Colonic mucosa (tissue), 4 donors: ENCODE measurements around the gene STRN3. TPM values are rescaled to one million over a fixed set of nuclear protein-coding genes. Genes with fewer than 3 reads are reported as not detected.
"Not testable (repeated sequence)": the region's sequence is repeated elsewhere in the genome, so short reads cannot be mapped to it uniquely, and the experiment has no call there.

Experiments used
- DNase-seq: peaks from one replicate; pipeline ENCODE4 v3.0.0-alpha.2; 2020
- H3K27ac ChIP-seq: fragments of 200-600 bp; one replicate; pipeline ENCODE4 v1.8.0; 2021
- H3K27me3 ChIP-seq: fragments of 200-600 bp; one replicate; pipeline ENCODE4 v1.8.0; 2021
- H3K36me3 ChIP-seq: fragments of 200-600 bp; one replicate; pipeline ENCODE4 v1.8.0; 2021
- H3K4me1 ChIP-seq: fragments of 200-600 bp; one replicate; pipeline ENCODE4 v1.8.0; 2021; ENCODE audit warnings: mild to moderate bottlenecking
- H3K4me3 ChIP-seq: fragments of 200-600 bp; one replicate; pipeline ENCODE4 v1.8.0; 2021
- H3K9ac ChIP-seq, 2 donors: one replicate each; pipeline ENCODE4 v1.7.0; 2013; ENCODE audit warnings: control low read depth in 2 of 2, low read depth in 2 of 2, low read length in 2 of 2
- H3K9me3 ChIP-seq: fragments of 200-600 bp; one replicate; pipeline ENCODE4 v1.8.0; 2021
- CTCF ChIP-seq: fragments of 200-600 bp; IDR thresholded peaks from one replicate; pipeline ENCODE4 v1.8.0; 2022; ENCODE audit warnings: antibody characterized with exemption, mild to moderate bottlenecking
- intact Hi-C: fragments of 100-400 bp; cut with DNase I; formaldehyde crosslinking; loops from one replicate; pipeline ENCODE4 v1.14.1; 2022
- total RNA-seq, 2 donors: library from RNA; stranded (reverse); fragmentation: NEBNext Ultra II Directional in 1 of 2; extraction: Animal tissue kit (Norgen Biotek cat#: 25700) in 1 of 2; gene quantifications; one replicate each; pipeline ENCODE4 v1.2.1, GENCODE V29; 2021
- donor health status: healthy.
- donor health status: DM: no; HTN: no; CAD: no.
- donor health status: DM: no; HTN: no; CAD: no.

Gene STRN3
- total RNA-seq, 2 donors from 2014 or later: 23.6 to 41.1 TPM

DNA sequence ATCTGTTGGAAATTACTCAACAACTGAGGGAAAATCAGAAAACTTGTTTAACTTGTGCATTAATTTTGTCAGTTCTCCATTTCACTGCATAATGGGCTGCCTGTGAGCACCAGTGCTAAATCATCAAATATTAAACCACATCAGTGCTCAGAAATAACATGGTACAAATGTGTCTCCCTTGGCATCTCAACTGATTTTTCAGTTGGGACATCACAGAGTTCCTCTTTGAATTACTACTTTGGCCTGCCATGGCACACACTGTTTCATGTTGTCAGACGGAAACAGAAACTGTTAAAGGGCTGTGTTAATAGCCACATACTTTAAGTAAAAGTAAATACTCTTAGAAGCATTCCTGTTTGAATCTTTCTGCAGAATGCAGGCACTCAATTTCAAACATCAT, 42.1 kb upstream of the STRN3 start:
- Histone ChIP-seq H3K4me3 (no peak overlapping the region), H3K4me1 (no peaks in the 10 kb centered on the region), H3K27ac (no peak overlapping the region), H3K27me3 (no peaks in the 10 kb centered on the region), H3K9ac (no peak overlapping the region), H3K36me3 (no peaks in the 10 kb centered on the region), H3K9me3 (no peaks in the 10 kb centered on the region)
- DNase-seq: no peak
- TF ChIP-seq CTCF: no peak
- intact Hi-C loops: no loop called here

DNA sequence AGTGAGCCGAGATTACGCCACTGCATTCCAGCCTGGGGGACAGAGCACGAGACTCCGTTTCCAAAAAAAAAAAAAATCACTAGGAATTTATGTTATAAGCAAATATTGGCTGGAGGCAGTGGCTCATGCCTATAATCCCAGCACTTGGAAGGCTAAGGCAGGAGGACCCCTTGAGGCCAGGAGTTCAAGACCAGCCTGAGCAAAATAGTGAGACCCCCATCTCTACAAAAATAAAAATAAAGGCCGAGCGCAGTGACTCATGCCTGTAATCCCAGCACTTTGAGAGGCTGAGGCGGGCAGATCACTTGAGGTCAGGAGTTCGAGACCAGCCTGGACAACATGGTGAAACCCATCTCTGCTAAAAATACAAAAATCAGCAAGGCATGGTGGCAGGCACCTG, 36.7 kb upstream of the STRN3 start:
- H3K4me1 ChIP-seq, DNase-seq, intact Hi-C loops, H3K9me3 ChIP-seq, H3K9ac ChIP-seq, H3K36me3 ChIP-seq, H3K4me3 ChIP-seq, H3K27ac ChIP-seq, H3K27me3 ChIP-seq: not testable (repeated sequence)

DNA sequence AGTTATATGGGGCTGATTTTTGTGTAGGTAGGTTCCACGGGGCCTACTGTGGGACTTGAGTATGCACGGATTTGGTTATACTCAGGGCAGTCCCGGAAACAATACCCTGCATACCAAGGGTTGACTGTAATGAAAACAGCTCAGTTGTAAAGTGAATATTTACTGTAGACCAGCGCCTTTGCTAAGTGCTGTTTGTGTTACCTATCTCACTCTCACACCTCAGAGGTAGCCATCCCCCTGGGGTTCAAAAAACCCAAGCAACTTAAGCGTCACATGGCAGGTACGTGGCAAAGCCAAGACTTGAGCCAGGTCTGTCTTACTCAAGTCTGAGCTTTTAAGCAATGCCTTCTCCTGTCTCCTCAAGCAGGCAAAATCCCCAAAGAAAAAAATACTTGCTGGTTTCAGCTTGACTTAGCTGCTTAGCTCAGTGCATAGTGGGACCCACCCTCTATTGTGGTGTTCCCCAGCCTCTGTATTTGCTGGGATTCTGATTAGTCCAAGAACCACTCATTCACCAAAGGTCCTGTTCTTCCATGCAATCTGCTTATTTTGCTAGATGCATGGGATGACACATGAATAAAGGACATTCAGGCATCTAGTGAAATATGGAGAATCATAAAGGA, 34.2 kb upstream of the STRN3 start:
- Histone ChIP-seq H3K27ac (no peak overlapping the region), H3K36me3 (no peaks in the 10 kb centered on the region), H3K27me3 (no peaks in the 10 kb centered on the region), H3K4me3 (no peak overlapping the region), H3K4me1 (no peaks in the 10 kb centered on the region), H3K9me3 (no peaks in the 10 kb centered on the region), H3K9ac (peak overlapping the region in 1 of 2 donors; percentile 43)
- DNase-seq: no peak
- intact Hi-C loops: no loop called here
- TF ChIP-seq CTCF: no peak

- H3K4me1 ChIP-seq: no peaks in the 10 kb centered on the region
- DNase-seq: peak; percentile 48
These were observed 33.2 kb upstream of the STRN3 start for GRCh38 chr14:31059152-31059924.

GRCh38 chr14:31057701-31058364, 31.7 kb upstream of the STRN3 start:
- TF ChIP-seq CTCF: no peak
- intact Hi-C loops: no loop called here
- DNase-seq: no peak
- no peak overlapping the region for H3K4me3 ChIP-seq
- H3K4me1 ChIP-seq: no peaks in the 10 kb centered on the region
- no peak overlapping the region for H3K27ac ChIP-seq
- H3K36me3 ChIP-seq: no peaks in the 10 kb centered on the region
- no peaks in the 10 kb centered on the region for H3K9me3 ChIP-seq
- H3K27me3 ChIP-seq: no peaks in the 10 kb centered on the region
- H3K9ac ChIP-seq: no peak overlapping the region

More at GRCh38 chr14:31059152-31059924, 33.2 kb upstream of the STRN3 start:
- H3K27ac ChIP-seq: peak overlapping the region; percentile 48
- no peaks in the 10 kb centered on the region for H3K36me3 ChIP-seq
- intact Hi-C loops: no loop called here
- H3K9ac ChIP-seq: no peak overlapping the region
- no peak overlapping the region for H3K4me3 ChIP-seq
- H3K27me3 ChIP-seq: no peaks in the 10 kb centered on the region
- no peak for TF ChIP-seq CTCF
- no peaks in the 10 kb centered on the region for H3K9me3 ChIP-seq
